ENCODE results near the gene CCDC33.
A peak's percentile ranks its signal among the peaks of the same experiment; 100 is the strongest.
"Not testable (repeated sequence)": the region's sequence is repeated elsewhere in the genome, so short reads cannot be mapped to it uniquely, and the experiment has no call there.

The CCDC33 gene

DNA sequence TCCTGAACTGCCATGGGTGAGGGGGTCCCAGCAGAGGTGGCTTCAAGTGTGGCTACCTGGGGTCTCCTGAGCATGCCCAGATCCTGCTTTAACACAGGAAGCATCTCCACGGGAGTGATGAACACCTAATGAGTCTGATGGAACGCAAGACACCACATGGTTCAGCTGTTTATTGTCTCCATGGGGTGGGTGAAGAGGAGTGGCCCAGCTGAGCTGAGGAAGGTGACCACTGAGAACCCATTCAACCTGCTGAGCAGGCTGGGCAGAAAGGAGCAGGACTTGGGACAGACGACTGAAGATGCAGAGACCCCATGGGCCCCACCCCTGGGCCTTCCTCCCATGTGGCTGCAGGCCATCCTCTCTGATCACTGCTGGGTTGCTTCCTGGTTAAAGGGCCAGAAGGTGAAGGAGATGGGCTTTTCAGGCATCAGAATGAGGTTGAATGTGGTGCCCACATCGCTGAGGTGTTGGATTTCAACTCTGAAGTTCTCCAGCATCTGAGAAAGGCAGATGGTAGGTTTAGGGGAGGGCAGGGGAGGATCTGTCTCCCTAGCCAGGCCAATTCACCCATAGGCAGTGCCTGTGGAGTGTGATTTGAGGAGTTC lies 101.6 kb downstream of the CCDC33 start:
- Mint-ChIP-seq H3K27ac (no peak overlapping the region), H3K4me3 (no peak overlapping the region)

DNA sequence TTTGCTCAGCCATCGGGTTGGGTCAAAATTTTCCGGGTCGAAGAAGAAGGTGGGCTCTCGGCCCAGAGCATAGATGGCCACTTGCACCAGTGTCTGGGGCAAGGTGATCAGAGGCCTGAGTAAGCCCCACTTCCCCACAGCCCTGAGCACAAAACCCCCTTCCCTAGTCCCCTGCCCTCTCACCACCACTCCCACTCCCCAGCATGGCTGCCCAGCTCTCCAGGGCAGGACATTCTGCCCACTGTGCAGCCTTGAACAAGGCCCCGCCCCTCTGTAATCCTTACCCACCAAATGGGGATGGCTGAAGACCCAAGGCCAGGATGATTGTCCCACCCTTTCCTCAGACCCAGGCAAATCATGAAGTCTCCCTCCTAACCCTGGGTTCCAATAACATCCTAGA lies 102.5 kb downstream of the CCDC33 start:
- Mint-ChIP-seq H3K36me3 (ENCODE audit: low read depth) (no peaks in the 10 kb centered on the region), H3K4me1 (no peaks in the 10 kb centered on the region), H3K27me3 (no peaks in the 10 kb centered on the region), H3K4me3 (no peak overlapping the region), H3K9me3 (no peaks in the 10 kb centered on the region), H3K27ac (no peak overlapping the region)
- no peak for DNase-seq
- no peak for ATAC-seq

More for the DNA sequence above, 101.6 kb downstream of the CCDC33 start:
- no peaks in the 10 kb centered on the region for H3K27me3 Mint-ChIP-seq
- ATAC-seq (no peak), DNase-seq (no peak)
- H3K4me1 Mint-ChIP-seq = no peaks in the 10 kb centered on the region
- H3K9me3 Mint-ChIP-seq = no peaks in the 10 kb centered on the region
- no peaks in the 10 kb centered on the region for H3K36me3 Mint-ChIP-seq (ENCODE audit: low read depth)

DNA sequence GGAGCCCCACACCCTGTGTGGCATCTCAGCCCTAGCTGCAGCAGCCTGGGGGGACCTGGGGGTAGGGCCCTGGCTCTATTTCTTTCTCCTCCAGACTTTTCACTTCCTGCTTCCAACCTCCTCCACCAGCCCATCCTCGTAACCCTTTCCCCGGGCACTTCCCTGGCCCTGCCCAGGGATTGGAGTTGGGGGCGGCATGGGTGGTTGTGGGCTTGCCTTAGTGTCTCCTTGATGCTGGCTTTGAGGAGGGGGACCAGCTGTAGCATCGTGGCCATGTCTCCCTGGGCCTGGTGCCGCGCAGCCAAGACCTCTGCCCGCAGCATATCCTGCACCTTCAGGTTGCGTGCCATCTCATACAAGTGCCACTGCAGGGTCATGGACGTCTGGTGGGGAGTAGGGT lies 103.2 kb downstream of the CCDC33 start:
- ATAC-seq (no peak), DNase-seq (no peak)
- Mint-ChIP-seq H3K27me3 (no peaks in the 10 kb centered on the region), H3K27ac (no peak overlapping the region), H3K4me1 (peaks cover under 1% of the 10 kb centered on the region), H3K4me3 (no peak overlapping the region), H3K36me3 (ENCODE audit: low read depth) (no peaks in the 10 kb centered on the region), H3K9me3 (no peaks in the 10 kb centered on the region)

DNA sequence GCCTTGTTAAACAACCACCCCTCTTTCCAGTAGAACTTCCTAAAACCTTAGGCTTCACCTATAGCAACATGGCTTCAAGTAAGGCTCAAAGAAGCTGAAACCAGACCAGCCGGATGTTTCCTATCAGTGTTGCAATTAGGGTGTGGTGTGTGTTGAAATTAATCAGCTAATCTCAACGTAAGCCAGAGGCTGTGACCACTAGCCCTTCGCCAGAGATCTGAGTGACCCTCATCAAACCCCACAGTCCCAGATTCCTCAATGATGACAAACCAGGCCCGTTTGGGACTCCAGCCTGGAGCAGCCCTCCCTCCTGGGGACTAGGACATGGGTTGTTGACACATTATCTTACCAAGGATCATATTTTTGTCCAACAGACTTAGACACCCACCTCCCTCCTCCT lies 104.0 kb downstream of the CCDC33 start:
- peaks cover 8% of the 10 kb centered on the region for H3K4me1 Mint-ChIP-seq
- ATAC-seq = no peak
- H3K9me3 Mint-ChIP-seq = no peaks in the 10 kb centered on the region
- H3K27ac Mint-ChIP-seq = no peak overlapping the region
- no peaks in the 10 kb centered on the region for H3K27me3 Mint-ChIP-seq
- H3K4me3 Mint-ChIP-seq = no peak overlapping the region
- no peak for DNase-seq
- H3K36me3 Mint-ChIP-seq (ENCODE audit: low read depth) = no peaks in the 10 kb centered on the region

DNA sequence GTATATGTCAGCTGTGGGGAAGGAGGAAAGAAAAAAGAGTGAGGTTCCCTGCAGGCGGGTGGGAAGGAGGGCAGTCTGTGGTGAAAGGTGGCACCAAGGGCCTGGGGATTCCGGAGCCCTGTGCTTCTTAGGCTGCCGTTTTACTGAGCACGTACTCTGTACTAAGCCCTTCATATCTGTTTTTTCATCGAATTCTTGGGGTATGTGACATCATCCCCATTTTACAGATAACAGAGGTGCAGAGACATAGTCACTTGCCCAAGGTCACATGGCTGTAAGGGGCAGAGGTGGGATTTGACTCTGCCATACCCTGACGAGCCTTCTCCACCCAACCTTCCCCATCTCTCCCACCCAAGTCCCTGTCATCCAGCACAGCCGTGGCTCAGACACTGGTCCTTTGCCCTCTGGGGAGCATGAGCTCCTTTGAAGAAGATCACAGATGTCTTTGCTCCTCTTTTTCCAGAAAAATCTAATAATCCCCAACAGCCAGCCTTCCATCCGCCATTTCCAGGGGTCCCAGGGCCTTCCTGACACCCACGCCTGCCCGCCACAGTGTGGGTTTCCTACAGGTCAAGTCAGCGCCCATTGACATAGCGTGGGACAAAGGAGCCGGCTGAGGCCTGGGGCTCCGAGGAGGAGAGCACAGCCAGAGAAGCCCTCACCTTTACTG lies 107.1 kb downstream of the CCDC33 start:
- ATAC-seq (no peak), DNase-seq (no peak)
- Mint-ChIP-seq H3K4me1 (peaks cover 15% of the 10 kb centered on the region), H3K9me3 (no peaks in the 10 kb centered on the region), H3K36me3 (ENCODE audit: low read depth) (no peaks in the 10 kb centered on the region), H3K27me3 (peaks cover 5% of the 10 kb centered on the region), H3K27ac (no peak overlapping the region), H3K4me3 (no peak overlapping the region)

DNA sequence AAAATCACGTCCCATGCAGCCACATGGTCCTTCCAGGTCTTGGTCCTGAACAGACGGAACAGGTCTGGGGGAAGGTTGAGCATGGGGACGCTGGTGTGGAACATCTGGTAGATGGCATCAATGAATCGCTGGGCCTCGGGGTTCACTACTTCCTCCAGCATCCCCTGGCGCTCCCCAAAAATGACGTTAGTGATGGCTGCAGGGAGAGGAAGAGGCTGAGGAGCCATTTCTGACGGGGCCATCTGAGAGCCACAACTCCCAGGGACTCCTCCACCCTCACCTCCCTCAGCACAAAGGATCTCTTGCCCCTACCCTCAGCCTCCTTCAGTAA lies 107.6 kb downstream of the CCDC33 start:
- Mint-ChIP-seq H3K27me3 (peaks cover 5% of the 10 kb centered on the region), H3K9me3 (no peaks in the 10 kb centered on the region), H3K27ac (no peak overlapping the region)

DNA sequence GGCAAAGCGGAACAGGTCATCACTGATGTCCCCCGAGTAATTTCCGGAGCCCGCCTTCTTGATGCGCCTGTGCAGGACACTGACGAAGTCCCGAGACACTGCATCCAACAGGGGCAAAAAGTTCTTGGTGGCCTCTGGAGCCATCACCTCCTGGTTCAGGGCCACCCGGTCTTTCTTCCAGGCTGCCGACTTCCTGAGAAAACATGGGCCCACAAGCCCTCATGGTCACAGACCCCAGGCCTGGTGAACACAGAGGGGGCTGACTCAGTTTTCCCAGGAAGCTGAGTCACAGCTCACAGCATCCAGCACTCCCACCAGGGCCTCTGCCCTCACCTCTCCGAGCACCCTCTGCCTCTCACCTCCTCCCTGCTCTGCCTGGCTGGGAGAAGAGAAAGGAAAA lies 108.9 kb downstream of the CCDC33 start:
- DNase-seq = peak; percentile 50
- peak; percentile 90 for ATAC-seq
- peaks cover 15% of the 10 kb centered on the region for H3K4me1 Mint-ChIP-seq

More for the DNA sequence above, 107.6 kb downstream of the CCDC33 start:
- Mint-ChIP-seq H3K36me3 (ENCODE audit: low read depth) (no peaks in the 10 kb centered on the region), H3K4me1 (peaks cover 15% of the 10 kb centered on the region), H3K4me3 (no peak overlapping the region)
- DNase-seq (no peak), ATAC-seq (no peak)

DNA sequence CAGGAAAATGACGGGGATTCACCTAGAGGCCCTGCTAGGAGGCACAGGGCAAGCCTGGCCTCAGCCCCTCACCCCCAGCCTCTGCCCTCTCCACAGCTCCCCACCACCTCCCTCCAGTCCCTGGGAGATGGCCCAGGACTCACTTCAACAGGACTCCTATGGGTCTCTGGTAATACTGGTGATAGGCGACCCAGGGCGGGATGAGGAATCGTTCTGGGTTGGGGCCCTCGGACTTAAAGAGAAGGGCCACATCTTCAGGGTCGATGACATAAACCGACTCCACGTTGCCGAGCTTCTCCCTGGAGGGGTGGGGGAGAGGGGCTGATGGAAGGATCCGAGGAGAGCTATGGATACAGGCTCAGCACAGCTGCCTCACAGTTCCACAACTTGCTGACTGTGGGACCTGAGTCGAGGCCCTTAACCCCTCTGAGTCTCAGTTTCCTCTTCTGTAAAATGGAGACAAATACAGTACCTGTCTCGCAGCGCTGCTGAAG lies 111.7 kb downstream of the CCDC33 start:
- Mint-ChIP-seq H3K27me3 (peaks cover 9% of the 10 kb centered on the region), H3K27ac (no peak overlapping the region), H3K36me3 (ENCODE audit: low read depth) (no peaks in the 10 kb centered on the region), H3K4me3 (no peak overlapping the region), H3K4me1 (peaks cover 15% of the 10 kb centered on the region), H3K9me3 (no peaks in the 10 kb centered on the region)
- DNase-seq = no peak
- no peak for ATAC-seq

More for the DNA sequence above, 108.9 kb downstream of the CCDC33 start:
- peaks cover 5% of the 10 kb centered on the region for H3K27me3 Mint-ChIP-seq
- peak overlapping the region; percentile 37 for H3K27ac Mint-ChIP-seq
- no peaks in the 10 kb centered on the region for H3K36me3 Mint-ChIP-seq (ENCODE audit: low read depth)
- no peak overlapping the region for H3K4me3 Mint-ChIP-seq
- no peaks in the 10 kb centered on the region for H3K9me3 Mint-ChIP-seq

DNA sequence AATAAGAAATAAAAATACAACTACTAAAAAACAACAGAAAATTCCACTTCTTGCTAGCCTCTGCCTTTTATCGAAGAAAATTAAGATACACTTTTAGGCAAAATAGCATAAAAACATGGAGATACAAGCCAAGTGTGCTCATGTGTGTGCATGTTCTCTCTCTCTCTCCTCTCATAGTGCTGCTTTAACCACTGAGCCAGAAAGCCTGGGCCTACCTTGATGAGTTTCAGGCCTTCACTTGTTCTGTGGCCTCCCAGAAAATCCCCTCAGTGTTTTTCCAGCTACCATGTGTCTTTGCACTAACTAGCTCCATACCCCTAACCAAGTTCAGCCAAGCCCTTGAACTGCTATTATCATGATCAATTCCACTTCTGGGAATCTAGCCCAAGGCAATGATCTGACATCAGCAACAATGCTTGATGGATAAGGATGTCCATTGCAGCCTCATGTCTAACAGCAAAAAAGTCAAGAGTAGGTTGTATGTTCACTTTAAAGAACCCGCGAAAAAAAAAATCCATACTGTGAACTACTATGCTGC lies 113.2 kb downstream of the CCDC33 start:
- no peak overlapping the region for H3K4me3 Mint-ChIP-seq

DNA sequence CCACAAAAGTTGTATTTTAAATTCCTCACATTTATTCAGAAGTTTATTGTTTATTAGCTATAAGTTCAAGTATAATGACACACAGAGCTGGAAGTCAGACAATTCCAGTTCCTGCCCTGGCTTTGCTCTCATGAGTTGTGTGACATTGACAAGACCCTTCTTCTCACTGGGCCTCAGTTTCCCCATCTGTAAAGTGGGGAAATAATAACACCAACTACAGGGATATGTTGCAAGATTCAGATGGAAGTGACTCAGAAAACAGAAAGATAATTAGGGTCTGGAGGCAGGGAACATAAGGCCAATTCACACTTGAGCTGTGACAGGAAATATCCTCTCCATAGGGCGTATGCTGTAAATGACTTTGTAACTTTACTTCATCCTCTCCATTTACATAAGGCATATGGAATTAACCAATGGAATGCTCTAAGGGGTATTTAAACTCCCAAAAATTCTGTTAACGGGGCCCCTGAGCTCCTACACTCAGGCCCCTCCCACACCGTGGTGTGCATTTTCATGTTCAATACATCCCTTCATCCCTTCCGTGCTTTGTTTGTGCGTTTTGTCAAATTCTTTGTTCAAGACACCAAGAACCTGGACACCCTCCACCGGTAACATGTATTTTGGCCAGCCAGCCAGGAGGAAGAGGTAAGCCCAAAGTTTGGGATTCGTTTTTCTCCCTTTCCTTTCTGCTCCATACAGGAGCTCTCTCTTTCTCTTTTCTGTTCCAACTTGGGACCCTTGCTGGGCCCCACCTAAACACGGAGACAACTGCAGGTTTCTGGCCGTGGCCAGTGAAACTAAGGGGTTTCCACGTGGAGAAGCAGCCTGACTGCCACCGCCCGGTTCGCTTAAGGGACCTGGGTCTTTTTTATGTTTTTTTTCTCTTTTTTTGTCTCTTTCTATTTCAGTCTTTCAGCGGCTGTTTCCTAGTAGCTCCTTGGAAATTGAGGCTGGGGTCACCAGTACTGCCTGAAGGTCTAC lies 114.5 kb downstream of the CCDC33 start:
- Mint-ChIP-seq H3K4me1 (peaks cover 3% of the 10 kb centered on the region), H3K27me3 (peaks cover 20% of the 10 kb centered on the region), H3K27ac (no peak overlapping the region), H3K9me3 (peaks cover 6% of the 10 kb centered on the region), H3K4me3 (no peak overlapping the region), H3K36me3 (ENCODE audit: low read depth) (peaks cover 6% of the 10 kb centered on the region)
- no peak for DNase-seq
- ATAC-seq = no peak

More for the DNA sequence above, 113.2 kb downstream of the CCDC33 start:
- Mint-ChIP-seq H3K9me3 (peaks cover 2% of the 10 kb centered on the region), H3K27ac (no peak overlapping the region), H3K27me3 (peaks cover 11% of the 10 kb centered on the region), H3K4me1 (peaks cover 15% of the 10 kb centered on the region), H3K36me3 (ENCODE audit: low read depth) (no peaks in the 10 kb centered on the region)
- DNase-seq = no peak
- ATAC-seq = no peak

DNA sequence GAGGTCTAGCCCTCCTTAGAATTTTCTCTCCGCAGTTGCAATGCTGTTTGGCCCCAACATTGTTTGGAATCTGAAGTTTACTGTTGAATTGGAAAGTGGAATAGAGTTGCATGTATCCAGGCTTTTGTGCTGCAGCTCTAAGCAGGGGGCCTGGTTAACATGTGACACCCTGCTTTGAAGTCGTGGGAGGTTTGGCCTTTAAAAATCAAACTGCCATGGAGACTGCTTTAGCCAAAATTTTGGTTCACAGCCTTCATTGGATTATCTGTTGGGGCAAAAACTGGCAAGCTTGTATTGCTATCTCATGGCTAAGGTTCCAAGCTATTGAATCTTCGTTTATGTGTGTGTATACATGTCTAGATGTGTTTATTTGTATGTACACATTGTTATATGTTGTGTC lies 115.5 kb downstream of the CCDC33 start:
- H3K9me3 Mint-ChIP-seq = peaks cover 6% of the 10 kb centered on the region
- H3K4me1 Mint-ChIP-seq = no peaks in the 10 kb centered on the region
- ATAC-seq (no peak), DNase-seq (no peak)
- peaks cover 18% of the 10 kb centered on the region for H3K27me3 Mint-ChIP-seq
- H3K4me3 Mint-ChIP-seq = no peak overlapping the region
- H3K36me3 Mint-ChIP-seq (ENCODE audit: low read depth) = peaks cover 6% of the 10 kb centered on the region
- no peak overlapping the region for H3K27ac Mint-ChIP-seq

DNA sequence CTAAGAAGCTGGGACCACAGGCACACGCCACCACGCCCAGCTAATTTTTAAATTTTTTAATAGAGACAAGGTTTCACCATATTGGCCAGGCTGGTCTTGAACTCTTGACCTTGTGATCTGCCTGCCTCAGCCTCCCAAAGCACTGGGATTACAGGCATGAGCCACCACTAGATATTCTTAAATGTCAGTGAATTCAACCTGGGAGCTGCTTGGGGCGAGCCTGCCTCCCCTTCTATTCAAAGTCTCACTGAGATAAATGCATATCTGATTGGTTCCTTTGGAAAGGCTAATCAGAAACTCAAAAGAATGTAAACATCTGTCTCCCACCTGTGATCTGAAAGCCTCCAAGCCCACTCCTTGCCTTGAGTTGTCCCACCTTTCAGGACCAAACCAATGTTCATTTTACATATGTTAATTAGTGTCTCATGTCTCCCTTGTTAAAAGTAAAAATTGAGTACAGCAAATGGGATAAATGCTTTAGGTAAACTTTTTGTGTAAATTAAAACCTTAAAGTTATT lies 116.3 kb downstream of the CCDC33 start:
- no peaks in the 10 kb centered on the region for H3K4me1 Mint-ChIP-seq
- H3K4me3 Mint-ChIP-seq = no peak overlapping the region
- H3K36me3 Mint-ChIP-seq (ENCODE audit: low read depth) = peaks cover 6% of the 10 kb centered on the region
- H3K27ac Mint-ChIP-seq = no peak overlapping the region
- H3K27me3 Mint-ChIP-seq = peaks cover 18% of the 10 kb centered on the region
- ATAC-seq = no peak
- DNase-seq = no peak
- H3K9me3 Mint-ChIP-seq = peaks cover 6% of the 10 kb centered on the region

DNA sequence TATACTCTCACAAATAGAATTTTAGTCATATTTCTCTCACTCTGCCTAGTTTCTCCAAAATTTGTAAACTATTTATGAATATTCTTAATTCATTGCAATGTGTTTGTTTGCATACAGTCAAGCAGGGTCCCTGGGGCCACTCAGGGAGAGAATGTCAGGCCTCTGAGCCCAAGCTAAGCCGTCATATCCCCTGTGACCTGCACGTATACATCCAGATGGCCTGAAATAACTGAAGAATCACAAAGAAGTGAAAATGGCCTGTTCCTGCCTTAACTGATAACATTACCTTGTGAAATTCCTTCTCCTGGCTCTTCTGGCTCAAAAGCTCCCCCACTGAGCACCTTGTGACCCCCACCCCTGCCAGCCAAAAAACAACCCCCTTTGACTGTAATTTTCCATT lies 117.9 kb downstream of the CCDC33 start:
- not testable (repeated sequence) for H3K9me3 Mint-ChIP-seq; H3K27ac Mint-ChIP-seq; H3K4me1 Mint-ChIP-seq; DNase-seq; ATAC-seq; H3K36me3 Mint-ChIP-seq (ENCODE audit: low read depth); H3K4me3 Mint-ChIP-seq
- H3K27me3 Mint-ChIP-seq = peaks cover 18% of the 10 kb centered on the region

DNA sequence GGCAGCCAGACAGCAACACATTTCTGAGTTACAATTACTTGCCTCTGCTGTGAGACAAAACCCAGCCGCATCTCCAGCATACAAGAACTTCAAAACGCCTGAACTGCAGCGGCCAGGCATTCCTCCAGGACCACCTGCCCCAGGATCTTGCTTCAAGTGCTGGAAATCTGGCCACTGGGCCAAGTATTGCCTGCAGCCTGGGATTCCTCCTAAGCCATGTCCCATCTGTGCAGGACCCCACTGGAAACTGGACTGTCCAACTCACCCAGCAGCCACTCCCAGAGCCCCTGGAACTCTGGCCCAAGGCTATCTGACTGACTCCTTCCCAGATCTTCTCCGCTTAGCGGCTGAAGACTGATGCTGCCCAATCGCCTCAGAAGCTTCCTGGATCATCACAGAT lies 119.9 kb downstream of the CCDC33 start:
- not testable (repeated sequence) for H3K9me3 Mint-ChIP-seq; H3K27ac Mint-ChIP-seq; DNase-seq; ATAC-seq; H3K4me1 Mint-ChIP-seq; H3K4me3 Mint-ChIP-seq; H3K36me3 Mint-ChIP-seq (ENCODE audit: low read depth)
- peaks cover 18% of the 10 kb centered on the region for H3K27me3 Mint-ChIP-seq

Data from activated naive CD8-positive, alpha-beta T cell treated with anti-CD3 and anti-CD28 coated beads, Interleukin-2, amount 50 U/mL, for 24 hours (primary cell).